Measurements from ENCODE around the gene TTC19.
"Not testable (repeated sequence)": the region's sequence is repeated elsewhere in the genome, so short reads cannot be mapped to it uniquely, and the experiment has no call there.

The TTC19 gene

DNA sequence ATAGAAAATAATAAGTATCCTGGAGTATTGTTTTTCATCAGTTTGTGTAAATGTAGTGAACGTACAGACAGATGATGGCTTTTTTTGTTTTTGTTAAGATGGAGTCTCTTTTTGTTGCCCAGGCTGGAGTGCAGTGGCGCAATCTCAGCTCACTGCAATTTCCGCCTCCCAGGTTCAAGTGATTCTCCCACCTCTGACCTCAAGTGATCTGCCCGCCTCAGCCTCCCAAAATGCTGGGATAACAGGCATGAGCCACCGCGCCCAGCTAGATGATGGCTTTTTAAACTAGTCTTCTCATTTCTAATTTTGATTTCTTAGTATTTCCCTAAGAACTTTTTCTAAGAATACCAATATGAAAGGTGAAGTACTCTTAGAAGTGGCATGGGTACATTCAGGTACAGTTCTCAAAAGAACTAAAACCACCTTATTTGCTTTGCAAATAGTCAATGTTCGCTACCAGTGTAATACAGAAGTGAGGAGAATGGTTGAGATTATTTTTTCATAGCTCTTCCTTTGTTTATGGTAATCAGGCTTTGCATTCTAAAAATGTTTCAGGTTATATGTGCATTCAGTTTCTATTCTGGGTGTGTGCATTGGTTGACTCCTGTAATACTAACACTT lies 34.2 kb downstream of the TTC19 start:
- DNase-seq, result no peak

- no peak for DNase-seq
These were observed 36.6 kb downstream of the TTC19 start for GRCh38 chr17:16036261-16036660.

DNA sequence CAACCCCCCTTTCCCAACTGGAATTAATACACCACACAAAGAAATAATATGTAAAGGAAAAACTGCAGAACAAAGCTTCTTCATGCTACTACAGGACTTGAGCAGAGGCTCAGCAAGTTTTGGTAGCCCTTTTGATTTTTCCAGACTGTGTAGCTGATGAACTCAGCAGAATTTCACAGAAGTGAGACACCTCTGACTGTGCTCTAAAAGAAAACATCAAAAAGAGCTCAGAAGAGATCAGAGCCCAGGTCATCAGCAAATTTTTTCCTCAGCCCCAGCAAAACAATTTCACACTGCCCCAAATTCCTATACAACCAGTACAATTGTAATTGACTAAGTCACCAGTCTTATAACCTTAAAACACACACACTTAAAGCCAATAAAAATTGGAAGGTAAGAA lies 38.0 kb downstream of the TTC19 start:
- DNase-seq, result no peak

DNA sequence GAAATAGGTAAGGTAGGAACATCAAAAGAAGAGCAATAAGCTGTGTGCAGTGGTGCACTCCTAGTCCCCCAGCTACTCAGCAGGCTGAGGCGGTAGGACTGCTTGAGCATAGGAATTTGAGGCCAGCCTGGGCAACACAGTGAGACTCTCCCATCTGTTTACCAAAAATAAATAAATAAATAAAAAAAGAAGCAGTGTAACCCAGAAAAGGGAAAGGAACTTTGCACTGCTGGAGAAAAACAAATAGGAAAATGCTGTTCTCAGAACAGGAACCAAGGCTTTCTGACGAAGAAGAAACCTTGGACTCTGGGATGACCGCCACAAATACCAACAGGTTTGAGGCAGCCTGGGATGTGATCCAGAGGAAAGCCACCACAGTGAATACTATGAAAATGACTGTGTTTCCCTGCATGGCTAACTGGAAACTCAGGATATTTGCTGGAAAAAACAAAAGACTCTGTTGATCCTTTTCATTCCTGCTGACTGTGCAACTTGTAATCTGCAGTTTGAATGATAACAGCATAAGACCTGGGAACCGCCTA lies 41.2 kb downstream of the TTC19 start:
- no peak for DNase-seq

GRCh38 chr17:16044487-16044886 lies 44.9 kb downstream of the TTC19 start:
- no peak for DNase-seq

GRCh38 chr17:16046966-16047365 lies 47.3 kb downstream of the TTC19 start:
- no peak for DNase-seq

- no peak for DNase-seq
These were observed 49.3 kb downstream of the TTC19 start for GRCh38 chr17:16048811-16049449.

DNA sequence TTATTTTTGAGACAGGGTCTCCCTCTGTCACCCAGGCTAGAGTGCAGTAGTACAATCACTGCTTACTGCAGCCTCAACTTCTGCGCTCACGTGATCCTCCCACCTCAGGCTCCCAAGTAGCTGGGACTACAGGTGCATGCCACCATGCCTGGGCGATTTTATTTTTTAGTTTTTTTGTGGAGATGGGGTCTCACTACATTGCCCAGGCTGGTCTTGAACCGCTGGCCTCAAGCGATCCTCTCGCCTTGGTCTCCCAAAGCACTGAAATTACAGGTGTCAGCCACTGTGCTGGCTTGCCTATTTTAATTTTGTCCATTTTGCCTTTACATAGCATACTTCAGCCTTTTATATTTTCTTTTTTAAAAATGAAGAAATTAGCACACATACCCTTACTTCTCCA lies 51.2 kb downstream of the TTC19 start:
- DNase-seq, result no peak

DNA sequence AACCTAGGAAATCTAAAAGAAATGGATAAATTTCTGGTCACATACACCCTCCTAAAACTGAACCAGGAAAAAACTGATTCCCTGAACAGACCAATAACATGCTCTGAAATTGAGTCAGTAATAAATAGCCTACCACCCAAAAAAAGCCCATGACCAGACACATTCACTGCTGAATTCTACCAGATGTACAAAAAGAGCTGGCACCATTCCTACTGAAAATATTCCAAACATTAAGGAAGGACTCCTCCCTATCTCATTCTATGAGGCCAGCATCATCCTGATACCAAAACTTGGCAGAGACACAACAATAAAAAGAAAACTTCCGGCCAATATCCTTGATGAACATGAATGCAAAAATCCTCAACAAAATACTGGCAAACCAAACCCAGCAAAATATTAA lies 52.9 kb downstream of the TTC19 start:
- DNase-seq, result no peak

DNA sequence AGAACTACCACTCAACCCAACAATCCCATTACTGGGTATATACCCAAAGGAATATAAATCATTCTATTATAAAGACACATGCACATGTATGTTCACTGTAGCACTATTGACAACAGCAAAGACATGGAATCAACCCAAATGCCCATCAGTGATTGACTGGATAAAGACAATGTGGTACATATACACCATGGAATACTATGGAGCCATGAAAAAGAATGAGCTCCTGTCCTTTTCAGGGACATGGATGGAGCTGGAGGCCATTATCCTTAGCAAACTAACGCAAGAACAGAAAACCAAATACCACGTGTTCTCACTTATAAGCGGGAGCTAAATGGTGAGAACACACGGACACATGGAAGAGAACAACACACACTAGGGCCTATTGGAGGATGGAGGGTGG lies 55.5 kb downstream of the TTC19 start:
- not testable (repeated sequence) for DNase-seq

GRCh38 chr17:16061631-16062030 lies 62.0 kb downstream of the TTC19 start:
- DNase-seq, result no peak

DNA sequence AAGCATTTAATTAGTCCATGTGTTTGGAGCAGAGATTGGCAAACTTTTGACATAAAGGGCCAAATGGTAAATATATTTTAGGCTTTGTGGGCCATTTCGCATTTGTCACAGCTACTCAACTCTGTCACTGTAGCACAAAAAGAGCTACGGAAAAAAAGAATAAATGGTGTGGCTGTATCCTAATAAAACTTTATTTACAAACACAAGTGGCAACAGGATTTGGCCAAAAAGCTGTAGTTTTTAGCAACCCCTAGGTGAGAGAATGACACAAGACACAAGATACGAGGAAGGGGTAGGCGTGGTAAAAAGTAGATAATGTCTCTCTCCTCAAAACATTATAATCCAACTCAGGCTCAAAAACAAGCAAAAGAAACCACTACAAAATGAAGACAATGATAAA lies 66.5 kb downstream of the TTC19 start:
- DNase-seq, result no peak

- DNase-seq, result no peak
These were observed 68.7 kb downstream of the TTC19 start for GRCh38 chr17:16068323-16068722.

GRCh38 chr17:16072031-16072430 lies 72.4 kb downstream of the TTC19 start:
- no peak for DNase-seq

DNA sequence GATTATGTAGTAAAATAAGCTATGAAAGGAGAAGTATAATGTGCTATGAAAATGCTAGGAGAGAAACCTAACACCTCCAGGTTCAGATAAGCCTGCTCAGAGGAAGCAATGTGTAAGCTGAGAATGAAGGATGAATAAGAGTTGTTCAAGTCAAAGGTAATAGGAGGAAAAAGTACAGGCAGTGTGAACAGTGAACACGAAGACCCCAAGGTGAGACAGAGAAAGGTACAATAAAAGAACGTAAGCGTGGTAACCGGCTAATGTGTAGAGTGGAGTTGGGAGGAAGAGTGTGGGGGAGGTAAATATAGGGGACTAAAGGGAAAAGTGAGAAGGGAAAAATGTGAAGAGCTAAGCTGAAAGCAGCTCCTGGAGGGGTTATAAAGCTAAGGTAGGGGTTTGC lies 74.2 kb downstream of the TTC19 start:
- DNase-seq, result no peak

GRCh38 chr17:16074423-16074822 lies 74.8 kb downstream of the TTC19 start:
- no peak for DNase-seq

DNA sequence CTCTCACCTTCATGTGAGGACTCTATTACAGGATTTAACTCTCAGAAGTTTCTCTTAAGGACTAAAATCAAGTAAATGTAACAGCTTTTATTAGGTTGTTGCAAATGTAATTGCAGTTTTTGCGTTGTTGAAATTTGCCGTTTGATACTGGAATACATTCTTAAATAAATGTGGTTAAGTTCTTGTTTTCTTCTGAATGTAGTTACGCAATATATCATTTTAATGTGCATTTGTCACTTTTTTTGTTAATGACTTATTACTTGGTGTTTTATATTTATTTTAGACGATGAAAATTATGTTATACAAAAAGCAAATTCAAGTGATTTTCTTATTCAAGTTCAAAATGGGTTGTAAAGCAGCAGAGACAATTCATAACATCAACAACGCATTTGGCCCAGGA lies 76.3 kb downstream of the TTC19 start:
- no peak for DNase-seq
